ENCODE results near the gene BICD1.

BICD1 gene

DNA sequence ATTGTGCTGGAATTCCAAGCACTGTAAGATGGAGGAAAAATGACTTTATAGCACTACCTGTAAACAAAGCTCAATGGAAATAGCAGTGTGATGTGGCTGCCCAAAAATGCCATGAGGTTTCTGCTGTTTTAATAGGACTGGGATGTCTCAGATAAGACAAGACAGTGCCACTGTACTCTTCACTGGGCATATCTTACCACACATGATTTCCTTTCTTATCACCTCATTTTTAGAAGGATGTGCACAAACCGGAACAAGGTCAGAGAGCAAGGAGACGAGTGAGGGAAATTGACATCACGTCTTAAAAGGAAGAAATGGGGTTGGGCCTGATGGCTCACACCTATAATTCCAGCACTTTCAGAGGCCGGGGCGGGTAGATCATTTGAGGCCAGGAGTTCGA, 254.3 kb downstream of the BICD1 start:
- no peak for DNase-seq

DNA sequence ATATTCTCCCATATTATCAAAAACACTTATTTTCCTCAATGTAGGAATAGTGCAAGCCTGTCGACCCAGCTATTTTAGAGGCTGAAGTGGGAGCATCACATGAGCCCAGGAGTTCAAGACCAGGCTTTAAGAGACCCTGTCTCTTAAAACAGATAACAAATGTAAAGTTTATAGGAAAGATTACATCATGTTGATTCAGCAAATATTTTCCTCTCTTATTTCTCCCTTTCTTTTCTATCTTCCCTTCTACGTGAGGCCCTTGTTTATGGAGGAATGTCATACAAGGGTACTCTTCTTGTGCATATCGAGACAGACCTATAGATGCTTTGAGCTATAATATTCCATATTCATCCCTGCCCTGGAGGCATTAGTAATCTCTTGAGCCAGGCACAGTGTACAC, 256.2 kb downstream of the BICD1 start:
- DNase-seq = no peak

DNA sequence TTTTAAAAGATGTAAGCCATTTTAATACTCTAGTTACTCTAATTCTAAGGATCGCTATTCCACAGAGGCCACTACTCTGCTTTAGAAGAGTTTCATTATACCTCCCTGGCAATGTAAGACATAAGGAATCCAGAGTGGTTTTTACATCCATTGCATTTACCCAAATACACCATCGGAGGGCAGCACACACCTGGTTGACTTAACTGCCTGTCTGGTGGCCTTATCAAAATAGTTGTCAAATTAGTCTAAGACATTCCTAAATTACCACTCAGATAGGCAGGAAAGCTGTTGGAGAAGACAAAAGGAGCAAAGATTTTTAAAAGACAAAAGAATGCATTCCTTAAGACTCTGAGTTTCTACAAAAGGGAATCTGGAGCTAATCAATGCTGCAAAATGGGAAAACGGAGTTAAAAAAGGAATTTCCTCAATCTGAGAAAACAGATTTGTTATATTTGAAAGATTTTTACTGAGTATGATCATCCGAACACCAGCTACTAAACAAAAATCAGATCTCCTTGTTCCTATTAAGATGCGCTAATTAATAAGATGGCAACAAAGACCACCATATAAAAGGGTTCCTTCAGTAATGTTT, 258.9 kb downstream of the BICD1 start:
- peak; percentile 74 for DNase-seq

DNA sequence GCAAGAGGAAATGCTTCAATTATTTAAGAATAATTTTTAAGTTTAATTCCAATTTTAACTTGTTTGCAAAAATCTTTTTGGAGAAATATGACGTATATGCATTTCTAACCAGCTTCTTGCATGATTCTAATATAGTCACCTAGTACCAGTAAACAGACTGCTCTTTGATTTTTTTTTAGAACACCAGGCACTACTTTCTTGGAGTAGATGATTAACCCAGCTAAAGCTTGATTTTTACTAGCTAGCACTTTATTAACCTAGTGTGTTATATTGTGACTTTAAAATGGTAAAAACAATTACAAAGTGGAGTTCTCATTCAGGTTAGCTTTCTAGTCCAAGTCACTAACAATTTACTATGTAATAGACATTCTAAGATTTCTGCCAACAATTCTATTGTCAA, 260.1 kb downstream of the BICD1 start:
- DNase-seq = peak; percentile 19

DNA sequence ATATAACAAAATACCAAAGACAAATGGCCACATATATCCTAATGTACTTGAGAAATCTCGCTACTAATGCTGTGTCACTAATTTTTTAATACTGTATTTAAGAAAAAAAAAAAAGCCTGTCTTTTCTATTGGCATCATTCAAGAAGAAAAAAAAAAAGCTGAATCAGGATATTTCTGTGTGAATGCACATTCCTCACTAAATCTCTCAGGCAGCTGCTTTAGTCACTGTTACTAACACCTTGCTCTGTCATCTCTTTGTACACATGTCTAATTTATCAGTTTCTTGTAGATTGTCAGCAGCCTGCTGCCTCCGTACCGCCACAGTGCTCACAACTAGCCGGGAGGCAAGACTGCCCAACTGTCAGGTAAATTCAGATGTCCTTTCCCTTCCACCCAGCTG, 260.7 kb downstream of the BICD1 start:
- no peak for DNase-seq

DNA sequence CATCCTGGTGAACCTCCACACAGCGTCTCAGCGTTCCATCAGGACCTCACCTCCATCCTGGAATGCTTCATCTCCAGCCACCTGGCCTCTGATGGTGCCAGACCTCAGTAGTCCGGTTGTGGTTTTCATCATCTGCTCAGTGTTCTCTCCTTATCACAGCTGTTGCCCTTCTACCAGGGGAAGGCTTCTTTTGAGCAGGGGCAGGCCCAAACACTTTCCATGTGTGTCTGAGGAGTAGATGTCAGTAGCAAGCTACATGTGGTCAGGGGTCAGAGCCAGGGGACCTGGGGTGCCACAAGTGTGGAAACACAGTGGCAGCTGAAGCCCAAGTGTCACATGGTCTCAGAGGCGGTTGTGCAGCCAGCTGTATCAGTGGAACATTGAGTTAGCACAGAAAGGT, 262.6 kb downstream of the BICD1 start:
- DNase-seq = no peak

DNA sequence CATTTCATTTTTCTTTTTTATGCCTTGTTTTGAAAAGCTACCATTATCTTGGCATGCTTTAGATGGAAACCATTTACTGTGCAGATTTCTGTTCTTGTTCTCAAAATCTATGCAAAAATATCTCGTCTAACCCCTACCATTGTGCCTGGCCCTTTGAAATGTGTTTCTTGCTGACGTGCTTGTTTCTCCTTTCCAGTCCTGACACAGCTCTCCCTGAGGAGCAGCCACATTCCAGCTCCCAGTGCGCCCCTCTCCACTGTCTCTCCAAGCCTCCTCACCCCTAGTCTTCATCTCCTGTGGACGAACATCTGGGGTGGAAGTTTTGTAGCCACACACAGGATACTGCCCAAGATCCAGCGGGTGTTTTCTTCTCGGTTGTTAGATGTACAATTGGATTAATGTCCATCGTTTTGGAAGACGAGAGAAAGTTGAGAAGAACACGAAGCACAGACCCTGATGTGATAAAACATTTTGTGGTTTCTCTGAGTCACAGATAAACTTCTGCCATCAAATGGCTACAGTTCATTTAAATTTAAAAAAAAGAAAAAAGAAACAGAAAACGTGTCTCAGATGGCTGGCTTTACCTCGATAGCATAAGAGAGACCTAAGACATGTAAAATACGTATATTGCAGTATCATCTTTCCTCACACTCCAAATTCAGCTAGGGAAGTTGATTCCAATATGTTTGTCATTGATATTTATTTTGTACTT, 270.9 kb downstream of the BICD1 start:
- DNase-seq = no peak

DNA sequence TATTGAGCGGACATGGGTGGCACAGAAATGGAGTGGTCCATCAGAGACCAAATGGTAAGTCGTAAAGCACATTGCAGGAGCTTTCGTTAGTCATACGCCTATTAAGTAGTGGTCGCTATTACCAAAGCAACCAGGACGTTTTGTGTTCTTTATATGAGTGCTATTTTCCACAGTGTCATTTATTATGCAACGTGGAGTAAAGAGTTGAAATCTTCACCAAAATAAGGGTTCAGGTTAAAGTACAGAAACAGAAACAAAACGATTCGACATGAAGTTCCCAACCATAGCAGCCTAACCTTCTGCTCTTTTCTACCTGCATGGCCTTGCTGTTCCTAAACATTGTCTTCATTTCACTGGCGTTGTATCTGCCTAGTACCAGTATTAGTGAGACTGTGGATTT, 272.6 kb downstream of the BICD1 start:
- no peak for DNase-seq

DNA sequence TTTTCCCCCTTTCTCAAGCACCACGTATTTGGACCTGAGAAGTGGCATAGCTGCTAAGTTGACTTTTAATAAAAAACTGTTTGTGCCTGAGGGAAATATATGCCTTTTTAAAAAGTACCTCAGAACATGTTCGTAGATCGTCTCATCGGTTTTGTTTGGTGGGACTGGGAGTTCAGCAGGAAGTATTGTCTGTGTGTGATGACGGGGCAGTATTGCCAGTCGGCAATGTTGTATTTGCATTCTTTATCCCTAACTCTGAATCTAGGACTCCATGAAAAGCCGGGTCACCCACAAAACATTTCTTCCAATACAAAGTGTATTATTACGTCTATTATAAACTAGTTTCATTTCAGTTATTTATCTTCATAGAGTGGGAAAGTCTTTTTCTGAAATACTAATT, 273.0 kb downstream of the BICD1 start:
- DNase-seq = no peak

DNA sequence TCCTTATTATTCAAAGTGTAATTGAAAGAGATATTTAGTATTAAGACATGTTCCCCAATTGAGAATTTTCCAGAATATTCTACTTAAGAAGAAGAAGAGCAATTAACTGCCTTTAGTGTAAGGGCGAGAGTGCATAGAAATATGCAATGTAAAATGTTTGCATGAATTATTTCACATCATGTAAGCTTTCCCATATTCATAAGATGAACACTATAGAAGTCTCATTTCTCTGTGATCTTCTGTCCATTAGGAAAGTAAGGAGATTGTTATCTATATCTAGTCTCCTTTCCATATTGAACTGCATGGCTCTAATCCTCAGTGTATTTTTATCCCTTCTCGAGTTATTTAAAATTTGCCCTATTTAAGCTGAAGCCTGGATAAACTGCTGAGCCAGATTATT, 275.6 kb downstream of the BICD1 start:
- no peak for DNase-seq

DNA sequence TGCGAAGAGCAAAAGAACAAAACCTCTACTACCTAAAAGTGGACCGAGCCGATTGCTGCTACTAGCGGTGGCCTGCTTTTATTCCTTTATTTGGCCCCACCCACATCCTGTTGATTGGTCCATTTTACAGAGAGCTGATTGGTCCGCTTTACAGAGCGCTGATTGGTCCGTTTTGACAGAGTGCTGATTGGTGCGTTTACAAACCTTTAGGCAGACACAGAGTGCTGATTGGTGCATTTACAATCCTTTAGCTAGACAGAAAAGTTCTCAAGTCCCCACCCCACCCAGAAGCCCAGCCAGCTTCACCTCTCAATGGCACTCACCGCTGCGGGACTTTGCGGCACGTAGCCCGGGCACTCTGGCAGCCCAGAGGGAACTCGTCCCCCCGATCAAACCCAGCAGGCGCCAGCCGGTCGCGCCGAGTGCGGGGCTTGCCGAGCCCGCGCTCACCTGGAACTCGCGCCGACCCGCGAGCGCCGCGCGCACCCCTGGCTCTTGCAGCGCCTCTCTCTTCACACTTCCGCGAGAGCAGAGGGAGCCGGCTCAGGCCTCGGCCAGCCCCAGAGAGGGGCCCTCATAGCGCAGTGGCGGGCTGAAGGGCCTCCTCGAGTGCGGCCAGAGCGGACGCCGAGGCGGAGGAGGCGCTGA, 284.0 kb downstream of the BICD1 start:
- no peak for DNase-seq

DNA sequence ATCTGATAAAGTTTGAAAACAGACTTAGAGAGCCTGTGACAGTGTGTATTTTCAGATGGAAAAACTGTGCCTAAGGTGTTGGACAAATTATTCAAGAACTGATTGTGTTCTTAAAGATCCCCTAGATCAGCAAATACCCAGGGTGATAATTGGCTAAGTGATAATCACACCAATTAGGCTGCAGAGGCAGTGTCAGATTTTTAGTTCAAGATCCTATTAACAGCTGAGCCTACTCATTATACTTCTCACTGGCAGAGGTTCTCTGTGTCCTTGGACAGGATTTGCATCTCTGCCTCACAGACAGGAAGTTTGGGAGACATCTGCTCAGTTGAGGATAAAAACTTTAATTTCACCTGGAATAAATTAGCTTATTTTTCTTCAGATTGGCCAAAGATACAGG, 288.4 kb downstream of the BICD1 start:
- DNase-seq = no peak

DNA sequence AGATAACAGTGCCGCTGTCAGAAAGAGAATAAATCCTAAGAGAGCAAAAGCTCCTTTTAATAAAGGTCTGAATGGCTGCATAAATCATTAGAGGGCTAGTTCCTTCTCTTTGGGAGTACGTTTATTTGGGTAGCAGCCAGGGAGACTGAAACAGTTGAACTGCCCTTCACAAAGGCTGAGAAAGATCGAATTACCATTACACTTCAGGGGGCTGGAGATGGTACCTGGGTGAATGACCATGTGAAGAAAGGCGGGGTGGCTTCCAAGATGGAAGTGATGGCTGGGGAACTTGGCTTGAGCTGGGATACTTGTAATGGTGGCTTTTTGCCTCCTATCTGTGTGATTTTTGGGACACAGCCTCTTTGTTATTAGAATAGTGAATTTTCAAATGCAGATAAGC, 291.0 kb downstream of the BICD1 start:
- DNase-seq = no peak

DNA sequence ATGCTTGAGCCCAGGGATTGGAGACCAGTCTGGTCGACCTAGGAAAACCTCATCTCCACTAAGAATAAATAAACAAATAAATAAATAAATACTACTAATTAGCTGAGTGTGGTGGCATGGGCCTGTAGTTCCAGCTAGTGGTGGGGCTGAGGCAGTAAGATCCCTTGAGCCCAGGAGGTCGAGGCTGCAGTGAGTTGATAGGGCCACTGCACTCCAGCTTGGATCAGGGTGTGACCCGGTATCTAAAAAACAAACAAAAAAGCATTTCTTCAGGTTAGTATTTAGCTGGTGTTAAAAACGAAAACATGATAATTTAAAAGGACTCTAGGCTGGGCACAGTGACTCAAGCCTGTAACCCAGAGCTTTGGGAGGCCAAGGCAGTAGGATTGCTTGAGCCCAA, 291.5 kb downstream of the BICD1 start:
- DNase-seq = no peak

DNA sequence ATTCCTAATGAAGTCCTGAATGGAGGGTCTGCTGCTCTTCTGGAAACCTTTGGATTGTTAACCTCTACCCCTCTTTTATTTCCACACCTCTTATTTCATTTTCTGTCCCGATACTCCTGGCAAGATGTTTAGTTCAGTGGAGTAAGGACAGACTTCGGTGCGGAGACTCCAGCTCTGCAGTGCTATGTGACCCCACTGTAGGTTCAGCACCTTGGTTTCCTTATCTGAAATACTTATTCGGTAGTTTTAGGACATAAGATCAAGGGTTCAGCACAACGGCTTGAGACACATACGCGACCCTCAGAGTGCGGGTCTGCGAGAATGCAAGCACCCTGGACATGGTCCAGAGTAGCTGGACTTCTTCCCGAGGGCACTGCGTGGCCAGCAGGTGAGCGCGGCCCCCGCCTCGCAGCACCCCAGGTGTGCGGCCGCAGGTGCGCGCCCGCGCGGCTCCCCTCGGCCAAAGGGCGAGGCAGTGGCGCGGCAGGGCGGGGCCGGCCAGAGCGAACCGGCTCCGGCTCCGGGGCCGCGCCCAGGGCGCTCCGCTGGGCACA, 292.2 kb downstream of the BICD1 start:
- DNase-seq = no peak

DNA sequence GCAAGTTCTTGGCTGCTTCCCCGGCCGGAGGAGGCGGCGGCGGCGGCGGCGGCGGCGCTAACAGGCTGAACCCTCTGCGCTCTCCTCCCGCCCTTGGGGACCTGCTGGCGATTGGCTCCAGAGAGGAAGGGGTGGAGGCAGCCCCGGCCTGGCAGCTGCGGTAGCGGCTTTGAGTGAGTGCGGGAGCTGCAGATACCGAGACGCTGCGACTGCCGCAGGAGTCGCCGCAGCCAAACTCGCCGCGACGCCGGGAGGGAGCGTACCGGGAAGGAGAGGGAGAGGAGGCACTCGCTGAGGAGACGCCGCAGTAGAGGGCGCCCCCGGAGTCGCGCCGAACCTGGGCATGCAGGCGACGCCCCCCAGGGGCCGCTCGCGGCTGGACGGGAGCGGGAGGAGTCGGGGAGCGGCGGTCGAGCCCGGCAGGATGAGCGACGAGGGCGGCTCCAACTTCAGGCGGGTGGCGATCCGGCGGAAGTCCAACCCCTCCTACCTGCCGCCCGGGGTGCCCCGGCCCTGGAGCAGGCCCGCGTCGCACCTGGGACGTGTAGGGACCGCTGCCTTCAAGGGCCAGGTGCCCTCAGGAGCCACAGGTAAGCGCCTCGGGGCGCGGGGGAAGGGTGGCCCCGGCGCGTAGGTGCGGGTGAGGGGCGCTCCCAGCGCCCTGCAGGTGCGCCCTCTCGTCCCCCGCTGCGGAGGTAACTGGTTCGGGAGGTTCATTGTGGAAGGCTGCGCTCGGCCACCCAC, 292.9 kb downstream of the BICD1 start, which contains the start of gene FGD4:
Gene FGD4 (plus strand): TSS at position 189 of the 744 bp plus-strand sequence.
- peak; percentile 61 for DNase-seq

DNA sequence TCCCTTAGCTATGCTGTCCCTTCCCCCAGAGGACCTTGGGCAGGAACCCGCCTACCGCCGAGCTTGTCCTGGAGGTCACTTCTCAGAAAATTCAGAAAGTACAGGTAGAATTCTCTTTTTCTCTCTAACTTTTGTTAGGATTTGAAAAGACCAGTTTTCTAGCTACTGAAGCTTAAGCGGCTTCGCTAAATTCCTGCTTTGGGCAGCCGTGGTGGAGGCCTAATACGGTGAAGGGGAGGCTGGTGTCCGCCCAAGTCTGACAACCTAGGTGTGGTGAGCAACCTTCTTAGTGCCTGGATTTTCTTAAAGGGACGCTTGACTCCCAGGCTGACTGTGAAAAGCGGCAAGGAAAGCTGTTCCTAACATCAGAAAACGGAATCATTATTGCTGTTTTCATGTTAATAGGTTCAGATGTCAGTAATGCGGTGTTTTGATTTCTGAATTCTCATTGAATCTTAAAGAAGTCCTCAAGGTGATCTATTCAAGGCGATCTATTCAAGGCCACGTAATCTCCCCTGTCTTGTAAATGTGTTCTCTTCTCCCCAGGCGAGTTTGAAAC, 293.5 kb downstream of the BICD1 start:
- peak; percentile 15 for DNase-seq

DNA sequence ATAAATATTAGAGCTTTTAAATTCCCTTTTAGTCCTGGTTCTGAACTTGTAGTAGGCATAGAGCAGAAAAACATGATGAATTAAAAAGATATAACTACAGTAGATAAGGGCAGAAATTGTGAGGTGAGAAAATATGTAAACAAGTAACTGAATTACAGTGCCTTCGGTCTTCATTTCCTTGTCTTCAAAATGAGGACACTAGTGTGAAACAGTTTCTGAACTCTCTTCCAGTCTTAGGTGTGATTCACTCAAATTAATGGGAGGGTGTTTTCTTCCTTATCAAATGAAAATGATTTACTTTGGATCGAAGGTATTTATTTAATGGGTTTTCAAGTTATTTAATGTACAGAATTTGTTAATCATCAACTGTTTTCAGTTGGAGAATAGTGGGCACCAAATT, 294.2 kb downstream of the BICD1 start:
- DNase-seq = no peak

DNA sequence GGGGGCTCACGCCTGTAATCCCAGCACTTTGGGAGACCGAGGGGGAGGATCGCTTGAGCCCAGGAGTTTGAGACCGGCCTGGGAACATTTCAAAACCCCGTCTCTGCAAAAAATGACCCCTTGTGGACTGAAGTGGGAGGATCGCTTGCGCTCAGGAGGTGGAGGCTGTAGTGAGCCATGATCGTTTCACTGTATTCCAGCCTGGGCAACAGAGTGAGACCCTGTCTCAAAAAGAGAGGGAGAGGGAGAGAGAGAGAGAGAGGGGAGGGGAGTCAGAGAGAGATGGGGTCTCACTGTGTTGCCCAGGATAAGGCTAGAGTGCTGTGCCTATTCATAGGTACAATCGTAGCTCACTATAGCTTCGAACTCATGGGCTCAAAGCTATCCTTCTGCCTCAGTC, 295.5 kb downstream of the BICD1 start:
- DNase-seq = no peak

DNA sequence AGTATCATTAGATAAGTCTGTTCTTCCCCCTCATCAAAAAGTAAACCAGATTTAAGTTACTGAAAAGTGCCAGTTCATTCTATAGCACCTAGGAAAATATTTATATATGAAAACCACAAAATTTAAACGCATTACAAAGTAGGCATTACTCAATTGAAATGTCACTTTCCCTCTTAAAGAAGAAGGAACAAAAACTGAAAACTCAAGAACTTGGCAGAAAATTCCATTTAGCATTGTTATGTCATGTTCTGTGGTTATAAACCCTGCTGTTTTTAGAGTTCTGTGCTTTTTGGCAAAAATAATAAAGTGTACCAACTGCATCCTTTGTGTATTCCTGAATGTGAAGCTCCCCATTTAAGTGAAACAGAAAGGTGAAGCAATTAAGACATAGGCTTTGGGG, 296.3 kb downstream of the BICD1 start:
- DNase-seq = no peak

DNA sequence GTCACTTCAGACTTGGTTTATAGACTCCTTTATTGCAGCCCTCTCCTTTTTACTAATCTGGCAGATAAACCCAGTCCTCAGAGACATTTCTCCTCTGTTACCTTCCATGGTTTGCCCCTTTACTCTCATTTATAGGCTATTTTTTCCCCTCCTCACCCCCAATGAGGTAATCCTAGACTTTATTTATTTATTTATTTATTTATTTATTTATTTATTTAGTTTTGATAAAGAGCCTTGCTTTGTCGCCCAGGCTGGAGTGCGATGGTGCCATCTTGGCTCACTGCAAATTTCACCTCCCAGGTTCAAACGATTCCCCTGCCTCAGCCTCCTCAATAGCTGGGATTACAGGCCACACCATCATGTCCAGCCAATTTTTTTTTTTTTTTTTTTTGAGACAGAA, 301.1 kb downstream of the BICD1 start:
- DNase-seq = no peak

DNA sequence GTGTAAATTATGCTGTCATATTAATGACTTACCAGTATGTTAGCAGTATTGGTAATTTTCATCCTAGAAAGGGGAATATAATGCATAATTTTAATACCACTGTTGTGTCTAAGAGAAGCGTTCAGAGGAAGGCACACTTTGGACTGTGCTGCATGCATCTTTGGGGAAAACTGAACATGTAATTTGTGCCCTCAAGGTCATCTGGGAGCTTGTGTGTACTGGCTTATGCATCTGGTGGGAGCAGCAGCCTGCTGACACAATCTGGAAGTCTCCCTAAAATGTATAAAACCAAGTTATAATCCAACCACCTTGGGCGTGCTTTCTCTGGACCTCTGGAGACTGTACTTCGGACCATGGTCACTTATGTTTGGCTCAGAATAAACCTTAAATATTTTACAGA, 306.8 kb downstream of the BICD1 start:
- no peak for DNase-seq

DNA sequence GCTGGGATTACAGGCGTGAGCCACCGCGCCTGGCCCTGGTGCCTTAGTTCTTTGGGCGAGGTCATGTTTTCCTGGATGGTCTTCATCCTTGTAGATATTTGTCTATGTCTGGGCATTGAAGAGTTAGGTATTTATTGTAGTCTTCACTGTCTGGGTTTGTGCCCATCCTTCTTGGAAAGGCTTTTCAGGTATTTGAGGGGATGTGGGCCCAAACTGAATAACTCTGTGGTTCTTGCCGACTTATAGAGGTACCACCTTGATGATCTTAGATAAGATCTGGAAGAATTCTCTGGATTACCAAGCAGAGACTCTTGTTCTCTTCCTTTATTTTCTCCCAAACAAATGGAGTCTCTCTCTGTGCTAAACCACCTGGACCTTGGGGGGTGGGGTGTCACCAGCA, 311.6 kb downstream of the BICD1 start:
- DNase-seq = no peak

Data from kidney glomerular epithelial cell (primary cell).